HepG2 (cell line): ENCODE measurements around the gene CALML6. TPM values are rescaled to one million over a fixed set of nuclear protein-coding genes. Genes with fewer than 3 reads are reported as not detected.

Experiments
- ATF7-NPFF ChIP-seq: sonication (generic); formaldehyde crosslinking; IDR thresholded peaks from 2 replicates; pipeline ENCODE4 v1.8.1; 2023; ENCODE audit warnings: mild to moderate bottlenecking, low read depth, missing genetic modification reagents, moderate library complexity
- EEA1 ChIP-seq: sonication (generic); formaldehyde crosslinking; IDR thresholded peaks from 2 replicates; pipeline ENCODE4 v1.5.1; 2020; ENCODE audit warnings: mild to moderate bottlenecking, missing genetic modification reagents, borderline replicate concordance
- ETV5 ChIP-seq: IDR thresholded peaks from 2 replicates; pipeline ENCODE4 v1.6.1; 2018; ENCODE audit warnings: missing biosample characterization, missing genetic modification reagents, inconsistent platforms, borderline replicate concordance
- FOXK2 ChIP-seq: fragments of 450-650 bp; IDR thresholded peaks from 2 replicates; pipeline ENCODE4 v1.6.1; 2016
- GLMP ChIP-seq: sonication (generic); formaldehyde crosslinking; IDR thresholded peaks from 2 replicates; pipeline ENCODE4 v1.9.0; 2021; ENCODE audit warnings: missing genetic modification reagents, mild to moderate bottlenecking, borderline replicate concordance
- MXD3 ChIP-seq: IDR thresholded peaks from 2 replicates; pipeline ENCODE4 v1.6.1; 2016; ENCODE audit warnings: mild to moderate bottlenecking, missing biosample characterization, missing genetic modification reagents
- REST ChIP-seq, 2 experiments: IDR thresholded peaks; 2 replicates each; pipeline ENCODE4 v1.6.1; 2011 to 2012; ENCODE audit warnings: low read length in 2 of 2, borderline replicate concordance in 1 of 2, low read depth in 1 of 2, mild to moderate bottlenecking in 1 of 2, moderate library complexity in 1 of 2
- TARDBP ChIP-seq: sonication (generic); formaldehyde crosslinking; IDR thresholded peaks from 2 replicates; pipeline ENCODE4 v1.8.0; 2022; ENCODE audit warnings: mild to moderate bottlenecking, missing genetic modification reagents
- TEAD2 ChIP-seq: sonication (generic); formaldehyde crosslinking; IDR thresholded peaks from 2 replicates; pipeline ENCODE4 v1.9.0; 2021; ENCODE audit warnings: missing genetic modification reagents
- ZNF274 ChIP-seq: sonication (generic); formaldehyde crosslinking; IDR thresholded peaks from 2 replicates; pipeline ENCODE4 v1.5.1; 2020; ENCODE audit warnings: mild to moderate bottlenecking, missing genetic modification reagents
- ZNF333 ChIP-seq: sonication (generic); formaldehyde crosslinking; IDR thresholded peaks from 2 replicates; pipeline ENCODE4 v1.4.0; 2020; ENCODE audit warnings: mild to moderate bottlenecking, missing genetic modification reagents, borderline replicate concordance
- ZNF609 ChIP-seq: sonication (generic); formaldehyde crosslinking; IDR thresholded peaks from 2 replicates; pipeline ENCODE4 v1.4.0; 2020; ENCODE audit warnings: mild to moderate bottlenecking, missing genetic modification reagents, borderline replicate concordance
- ZNF776 ChIP-seq: sonication (generic); formaldehyde crosslinking; IDR thresholded peaks from 2 replicates; pipeline ENCODE4 v1.4.0; 2020; ENCODE audit warnings: mild to moderate bottlenecking, missing genetic modification reagents
- polyA plus RNA-seq, 8 experiments: library from polyadenylated mRNA; depleted of rRNA in 3 of 8; stranded (reverse) in 7 of 8; unstranded in 1 of 8; fragments of >200 nt; fragmentation: Illumina TruSeq in 4 of 8; extraction: Trizol in 4 of 8; gene quantifications; 2 replicates each; pipeline versions ENCODE4 v1.2.1 to v1.2.3, GENCODE V29; 2011 to 2016; ENCODE audit warnings: low read depth in 4 of 8, missing spikeins in 1 of 8, mixed read lengths in 1 of 8; ENCODE audit not compliant: insufficient read depth in 1 of 8
- total RNA-seq, 5 experiments: library from RNA; depleted of rRNA; stranded (reverse); fragments of >200 nt; fragmentation: Illumina TruSeq; extraction: Trizol; gene quantifications; 2 replicates each; pipeline ENCODE4 v1.2.3, GENCODE V29; 2016; ENCODE audit warnings: low read depth in 1 of 5

CALML6 gene
- total and polyA plus RNA-seq, 2 of the 13 experiments (the other 11 are each of a cell fraction or from before 2014, with no cell fraction given): 0.11 to 0.12 TPM

GRCh38 chr1:1943834-1944570 is 28.9 kb downstream of the CALML6 start (continued):
- TF ChIP-seq TEAD2 (no peak), ZNF609 (peak; percentile 63; the same call in 1 of the 2 replicates), MXD3 (CRISPR knock-in tag) (0 out of 2 replicates have a peak, but pooled peaks have one; percentile 32), ZNF776 (CRISPR knock-in tag) (0 out of 2 replicates have a peak, but pooled peaks have one; percentile 57), TARDBP (CRISPR knock-in tag) (peak; percentile 42; the same call in 1 of the 2 replicates), FOXK2 (no peak), ZNF274 (CRISPR knock-in tag) (peak; percentile 73; the same call in 1 of the 2 replicates), ZNF333 (0 out of 2 replicates have a peak, but pooled peaks have one; percentile 57), ETV5 (CRISPR knock-in tag) (no peak; the same call in 1 of the 2 replicates), GLMP (CRISPR knock-in tag) (no peak), REST (IDR thresholded peaks at IDR 0.05; ENCODE audit: borderline replicate concordance in 1 of 2, low read depth in 1 of 2, low read length in 2 of 2) (peak in 1 of 2 experiments; percentile 84; a peak in 2 of 4 replicates), ATF7-NPFF (CRISPR knock-in tag) (peak; percentile 48), EEA1 (no peak)
